Measurements from ENCODE around the gene VARS2. TPM values are rescaled to one million over a fixed set of nuclear protein-coding genes. Genes with fewer than 3 reads are reported as not detected.
A peak's percentile ranks its signal among the peaks of the same experiment; 100 is the strongest.

The VARS2 gene
- total RNA-seq, 2 donors from 2014 or later = 39.4 to 52.5 TPM

DNA sequence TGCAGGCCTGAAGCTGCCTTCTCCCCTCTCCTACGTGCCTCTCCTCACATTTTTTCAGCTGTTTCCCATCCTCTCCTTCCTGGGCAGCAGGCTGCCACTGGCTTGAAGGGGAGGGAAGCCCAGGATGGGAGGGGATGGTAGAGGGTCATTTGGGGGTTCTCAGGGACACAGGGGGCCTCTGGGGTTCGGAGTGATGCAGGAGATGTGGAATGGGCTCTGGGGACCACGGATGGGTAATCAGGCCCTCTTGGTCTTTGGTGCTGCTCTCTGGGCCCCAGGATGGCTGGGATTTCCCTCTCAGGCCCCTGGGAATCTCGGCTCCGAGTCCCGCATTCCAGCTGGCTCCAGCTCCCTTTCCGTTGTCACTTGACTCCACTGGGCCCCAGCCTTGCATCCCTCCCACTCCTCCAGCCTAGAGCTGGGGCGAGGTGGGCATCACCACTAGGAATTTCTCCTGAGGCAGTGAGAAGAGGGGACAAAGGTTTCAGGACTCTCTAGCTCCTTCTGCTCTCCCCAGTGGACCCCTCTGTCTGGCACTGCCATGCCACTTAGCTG lies 31.8 kb upstream of the VARS2 start:
- Mint-ChIP-seq H3K27me3 (ENCODE audit: insufficient read depth) (peaks cover 3% of the 10 kb centered on the region), H3K27ac (peak overlapping the region; percentile 89), H3K4me1 (peaks cover 66% of the 10 kb centered on the region), H3K4me3 (peak overlapping the region; percentile 79), H3K9me3 (no peaks in the 10 kb centered on the region), H3K36me3 (ENCODE audit: low read depth) (no peaks in the 10 kb centered on the region)
- Histone ChIP-seq H3K36me3 (ENCODE audit: control insufficient read depth, insufficient read depth, low read length) (no peaks in the 10 kb centered on the region), H3K9ac (ENCODE audit: extremely low read depth, low read length, poor library complexity, severe bottlenecking) (no peak overlapping the region), H3K4me1 (ENCODE audit: control insufficient read depth, insufficient read depth, low read length) (peaks cover 18% of the 10 kb centered on the region), H3K9me3 (ENCODE audit: control insufficient read depth, low read length) (no peaks in the 10 kb centered on the region), H3K27me3 (ENCODE audit: control insufficient read depth, insufficient read depth, low read length, poor library complexity, severe bottlenecking) (no peaks in the 10 kb centered on the region), H3K27ac (ENCODE audit: low read depth, low read length) (peak overlapping the region; percentile 99), H3K4me3 (ENCODE audit: low read length) (peak overlapping the region; percentile 90)
- TF ChIP-seq, protein P1, sequence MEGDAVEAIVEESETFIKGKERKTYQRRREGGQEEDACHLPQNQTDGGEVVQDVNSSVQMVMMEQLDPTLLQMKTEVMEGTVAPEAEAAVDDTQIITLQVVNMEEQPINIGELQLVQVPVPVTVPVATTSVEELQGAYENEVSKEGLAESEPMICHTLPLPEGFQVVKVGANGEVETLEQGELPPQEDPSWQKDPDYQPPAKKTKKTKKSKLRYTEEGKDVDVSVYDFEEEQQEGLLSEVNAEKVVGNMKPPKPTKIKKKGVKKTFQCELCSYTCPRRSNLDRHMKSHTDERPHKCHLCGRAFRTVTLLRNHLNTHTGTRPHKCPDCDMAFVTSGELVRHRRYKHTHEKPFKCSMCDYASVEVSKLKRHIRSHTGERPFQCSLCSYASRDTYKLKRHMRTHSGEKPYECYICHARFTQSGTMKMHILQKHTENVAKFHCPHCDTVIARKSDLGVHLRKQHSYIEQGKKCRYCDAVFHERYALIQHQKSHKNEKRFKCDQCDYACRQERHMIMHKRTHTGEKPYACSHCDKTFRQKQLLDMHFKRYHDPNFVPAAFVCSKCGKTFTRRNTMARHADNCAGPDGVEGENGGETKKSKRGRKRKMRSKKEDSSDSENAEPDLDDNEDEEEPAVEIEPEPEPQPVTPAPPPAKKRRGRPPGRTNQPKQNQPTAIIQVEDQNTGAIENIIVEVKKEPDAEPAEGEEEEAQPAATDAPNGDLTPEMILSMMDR (conservative IDR thresholded peaks at IDR 0.05) = no peak
- no peak for DNase-seq
- WGBS, 2 experiments (ENCODE audit: insufficient coverage in 1 of 2, insufficient read length in 1 of 2) = 29 to 39% methylated on average over 4 to 8 of the region's 8 CpGs

DNA sequence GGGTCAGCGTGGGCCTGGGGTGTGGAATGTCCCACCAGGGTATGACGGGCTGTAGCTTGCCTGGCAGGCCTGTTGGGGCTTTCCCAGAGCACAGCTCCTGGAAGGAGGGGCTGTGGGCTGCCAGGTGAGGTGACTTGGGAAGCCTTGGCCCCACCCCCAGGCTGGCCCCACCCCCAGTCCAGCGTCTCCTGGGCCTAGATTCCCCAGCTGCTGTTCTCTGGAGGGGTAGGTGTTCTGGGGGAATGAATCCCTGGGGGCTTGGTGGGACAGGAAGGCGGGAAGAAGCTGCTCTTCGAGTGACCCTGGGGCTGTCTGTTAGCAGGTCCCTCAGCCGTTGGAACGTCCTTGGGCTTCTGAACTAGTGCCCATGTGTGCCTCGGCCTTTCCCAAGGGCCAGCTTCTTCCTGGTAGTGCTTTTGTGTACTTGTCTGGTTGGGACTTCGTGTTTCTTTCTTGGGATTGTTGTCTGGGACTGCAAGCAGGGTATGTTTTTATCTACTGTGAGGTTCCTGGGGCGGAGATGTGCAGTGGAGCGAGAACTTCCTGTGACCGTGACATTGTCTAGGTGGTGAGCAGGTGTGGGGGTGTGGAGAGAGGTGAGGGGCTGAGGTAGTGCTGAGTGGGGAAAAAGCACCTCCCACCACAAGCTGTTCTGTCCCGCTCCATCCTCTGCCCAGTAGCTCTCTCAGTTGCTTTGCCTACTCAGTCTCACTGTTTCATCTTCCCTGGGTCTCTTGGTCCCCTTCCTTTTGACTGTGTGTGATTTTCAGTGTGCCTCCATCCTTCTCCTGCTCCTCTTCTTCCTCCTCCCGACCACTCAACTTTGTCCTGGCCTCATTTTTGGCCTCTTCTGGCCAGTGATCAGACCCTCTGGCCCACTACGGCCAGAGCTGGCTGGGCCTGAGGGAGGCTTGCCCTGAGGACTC lies 31.0 kb upstream of the VARS2 start:
- Mint-ChIP-seq H3K4me1 (peaks cover 62% of the 10 kb centered on the region), H3K36me3 (ENCODE audit: low read depth) (no peaks in the 10 kb centered on the region), H3K4me3 (peak overlapping the region; percentile 79), H3K9me3 (no peaks in the 10 kb centered on the region), H3K27ac (peak overlapping the region; percentile 89), H3K27me3 (ENCODE audit: insufficient read depth) (peaks cover 3% of the 10 kb centered on the region)
- no peaks in the 10 kb centered on the region for H3K36me3 ChIP-seq (ENCODE audit: control insufficient read depth, insufficient read depth, low read length)
- peak overlapping the region; percentile 90 for H3K4me3 ChIP-seq (ENCODE audit: low read length)
- H3K27ac ChIP-seq (ENCODE audit: low read depth, low read length) = peak overlapping the region; percentile 99
- H3K9me3 ChIP-seq (ENCODE audit: control insufficient read depth, low read length) = no peaks in the 10 kb centered on the region
- H3K4me1 ChIP-seq (ENCODE audit: control insufficient read depth, insufficient read depth, low read length) = peaks cover 15% of the 10 kb centered on the region
- H3K9ac ChIP-seq (ENCODE audit: extremely low read depth, low read length, poor library complexity, severe bottlenecking) = peak overlapping the region; percentile 43
- no peaks in the 10 kb centered on the region for H3K27me3 ChIP-seq (ENCODE audit: control insufficient read depth, insufficient read depth, low read length, poor library complexity, severe bottlenecking)
- 15 to 32% methylated on average over 3 to 15 of the region's 15 CpGs for WGBS, 2 experiments (ENCODE audit: insufficient coverage in 1 of 2, insufficient read length in 1 of 2)
- TF ChIP-seq, protein P1 (conservative IDR thresholded peaks at IDR 0.05) = no peak
- peak; percentile 94 for DNase-seq

DNA sequence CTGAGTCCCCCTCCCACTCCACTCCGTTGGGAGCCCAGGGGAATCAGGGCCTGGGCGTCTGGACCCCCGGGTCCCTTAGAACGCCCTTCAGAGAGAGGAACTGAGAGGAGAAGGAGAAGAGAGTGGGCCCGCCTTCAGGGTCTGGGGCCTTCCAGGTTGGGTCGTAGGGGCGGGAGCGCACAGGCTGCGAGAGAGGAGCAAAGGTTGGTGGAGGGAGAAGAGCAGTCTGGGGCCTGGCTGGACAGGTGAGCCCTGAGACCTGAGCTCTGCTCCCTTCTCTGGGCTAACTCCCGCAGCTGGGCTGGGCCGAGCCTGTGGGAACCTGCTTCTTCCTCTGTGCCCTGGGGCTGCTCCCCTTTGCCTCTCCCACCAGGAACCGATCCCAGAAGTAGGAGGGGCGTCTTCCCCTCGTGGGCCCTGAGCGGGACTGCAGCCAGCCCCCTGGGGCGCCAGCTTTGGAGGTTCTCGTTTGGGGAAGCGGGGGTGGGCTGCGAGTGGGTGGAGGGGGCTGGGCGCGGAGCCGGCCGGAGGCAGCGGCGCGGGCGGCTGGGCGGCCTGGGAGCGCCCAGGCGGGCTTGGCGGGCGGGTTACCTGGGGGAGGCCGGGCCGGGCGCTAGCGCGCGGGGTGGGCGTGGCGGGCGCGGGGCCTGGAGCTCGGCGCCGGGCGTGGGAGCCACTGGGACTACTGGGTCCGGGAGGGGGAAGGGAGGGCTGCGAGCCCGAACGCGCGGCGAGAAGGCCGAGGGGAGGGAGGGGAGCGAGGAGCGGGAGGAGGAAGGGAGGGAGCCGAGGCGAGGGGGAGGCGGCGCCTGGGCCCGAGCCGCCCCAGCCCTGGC lies 30.1 kb upstream of the VARS2 start, which contains the start of gene DDR1:
Gene DDR1 (plus strand): TSS at position 835 of the 836 bp plus-strand sequence. CDS start 4,211 bp downstream, outside the sequence.
- peak within 1 kb of the TSS; percentile 43 for H3K9ac ChIP-seq (ENCODE audit: extremely low read depth, low read length, poor library complexity, severe bottlenecking)
- H3K27me3 ChIP-seq (ENCODE audit: control insufficient read depth, insufficient read depth, low read length, poor library complexity, severe bottlenecking) = no peaks in the 10 kb centered on the region
- H3K9me3 ChIP-seq (ENCODE audit: control insufficient read depth, low read length) = no peaks in the 10 kb centered on the region
- peak within 1 kb of the TSS; percentile 79 for H3K4me3 Mint-ChIP-seq
- no peaks in the 10 kb centered on the region for H3K9me3 Mint-ChIP-seq
- H3K27ac ChIP-seq (ENCODE audit: low read depth, low read length) = peak within 1 kb of the TSS; percentile 99
- WGBS, 2 experiments (ENCODE audit: insufficient coverage in 1 of 2, insufficient read length in 1 of 2) = 3 to 13% methylated on average over 7 to 61 of the region's 62 CpGs
- peaks cover 13% of the 10 kb centered on the region for H3K4me1 ChIP-seq (ENCODE audit: control insufficient read depth, insufficient read depth, low read length)
- no peaks in the 10 kb centered on the region for H3K27me3 Mint-ChIP-seq (ENCODE audit: insufficient read depth)
- H3K27ac Mint-ChIP-seq = peak within 1 kb of the TSS; percentile 89
- peak; percentile 84 for DNase-seq
- peaks cover 6% of the 10 kb centered on the region for H3K36me3 Mint-ChIP-seq (ENCODE audit: low read depth)
- H3K36me3 ChIP-seq (ENCODE audit: control insufficient read depth, insufficient read depth, low read length) = peaks cover 5% of the 10 kb centered on the region
- H3K4me1 Mint-ChIP-seq = peaks cover 58% of the 10 kb centered on the region
- H3K4me3 ChIP-seq (ENCODE audit: low read length) = peak within 1 kb of the TSS; percentile 90
- TF ChIP-seq, protein P1 (conservative IDR thresholded peaks at IDR 0.05) = no peak

Data from endodermal cell (in vitro differentiated cells).